ENCODE results near the gene RPS6KA2.

- TF ChIP-seq FOXM1 (IDR thresholded peaks at IDR 0.05; ENCODE audit: borderline replicate concordance) (no peak), TARDBP (IDR thresholded peaks at IDR 0.05) (no peak), SP1 (IDR thresholded peaks at IDR 0.05) (no peak), HDGF (IDR thresholded peaks at IDR 0.05; ENCODE audit: borderline replicate concordance) (no peak), ARNT (IDR thresholded peaks at IDR 0.05) (no peak)
These were observed 142.2 kb downstream of the RPS6KA2 start for GRCh38 chr6:166484863-166485262.
